ENCODE measurements around the gene CPNE4. TPM values are rescaled to one million over a fixed set of nuclear protein-coding genes. Genes with fewer than 3 reads are reported as not detected.

Gene CPNE4
- total RNA-seq, 1 experiment from 2014 or later = 1.9 TPM

DNA sequence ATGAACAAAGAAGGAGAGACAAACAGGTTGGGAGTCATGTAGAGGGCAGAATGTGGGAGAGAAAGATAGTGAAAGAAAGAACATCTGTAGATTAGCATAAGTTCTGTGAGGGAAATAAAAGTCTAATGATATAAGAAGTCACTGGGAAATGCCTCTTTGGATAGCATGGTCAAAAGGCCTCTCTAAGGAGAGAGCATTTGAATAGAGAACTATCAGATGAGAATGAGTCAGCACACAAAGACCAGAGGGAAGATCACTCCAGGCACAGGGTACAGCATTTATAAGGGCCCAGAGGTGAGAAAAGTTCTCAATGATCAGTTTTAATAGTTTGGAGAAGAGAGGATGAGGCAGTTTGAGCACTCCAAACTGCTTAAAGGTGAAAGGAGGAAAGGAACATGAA lies 7.9 kb upstream of the CPNE4 start:
- H3K27ac Mint-ChIP-seq = no peak overlapping the region
- no peak overlapping the region for H3K27ac ChIP-seq (ENCODE audit: insufficient read length, low read depth, low read length)
- H3T11ph ChIP-seq (ENCODE audit: low read length) = no peak overlapping the region
- H3K36me3 Mint-ChIP-seq (ENCODE audit: insufficient read depth in 1 of 3, low read depth in 3 of 3) = no peaks in the 10 kb centered on the region
- H2AFZ ChIP-seq (ENCODE audit: low read length) = no peak overlapping the region
- H2BK15ac ChIP-seq (ENCODE audit: low read depth, low read length) = no peak overlapping the region
- no peak overlapping the region for H3K18ac ChIP-seq (ENCODE audit: insufficient read length, low read depth, low read length)
- H3K4me3 Mint-ChIP-seq = no peak overlapping the region
- H4K5ac ChIP-seq (ENCODE audit: insufficient read length, low read depth, low read length) = no peak overlapping the region
- no peak overlapping the region for H3K4ac ChIP-seq (ENCODE audit: low read depth, low read length)
- no peak overlapping the region for H3K9ac ChIP-seq (ENCODE audit: extremely low read depth, insufficient read length, low read length)
- H2AK5ac ChIP-seq (ENCODE audit: insufficient read length, low read length) = no peak overlapping the region
- no peak overlapping the region for H3K4me2 ChIP-seq (ENCODE audit: insufficient read depth, insufficient read length, low read length)
- no peak overlapping the region for H2BK5ac ChIP-seq (ENCODE audit: insufficient read length, low read length)
- no peaks in the 10 kb centered on the region for H3K9me3 ChIP-seq (ENCODE audit: control insufficient read depth, low read depth, low read length)
- H3K14ac ChIP-seq (ENCODE audit: insufficient read depth, low read length) = no peak overlapping the region
- H3K23ac ChIP-seq (ENCODE audit: insufficient read length, low read depth, low read length) = no peak overlapping the region
- no peaks in the 10 kb centered on the region for H4K20me1 ChIP-seq (ENCODE audit: control insufficient read depth, insufficient read depth, insufficient read length)
- no peaks in the 10 kb centered on the region for H3K4me1 Mint-ChIP-seq
- TF ChIP-seq, protein P1, sequence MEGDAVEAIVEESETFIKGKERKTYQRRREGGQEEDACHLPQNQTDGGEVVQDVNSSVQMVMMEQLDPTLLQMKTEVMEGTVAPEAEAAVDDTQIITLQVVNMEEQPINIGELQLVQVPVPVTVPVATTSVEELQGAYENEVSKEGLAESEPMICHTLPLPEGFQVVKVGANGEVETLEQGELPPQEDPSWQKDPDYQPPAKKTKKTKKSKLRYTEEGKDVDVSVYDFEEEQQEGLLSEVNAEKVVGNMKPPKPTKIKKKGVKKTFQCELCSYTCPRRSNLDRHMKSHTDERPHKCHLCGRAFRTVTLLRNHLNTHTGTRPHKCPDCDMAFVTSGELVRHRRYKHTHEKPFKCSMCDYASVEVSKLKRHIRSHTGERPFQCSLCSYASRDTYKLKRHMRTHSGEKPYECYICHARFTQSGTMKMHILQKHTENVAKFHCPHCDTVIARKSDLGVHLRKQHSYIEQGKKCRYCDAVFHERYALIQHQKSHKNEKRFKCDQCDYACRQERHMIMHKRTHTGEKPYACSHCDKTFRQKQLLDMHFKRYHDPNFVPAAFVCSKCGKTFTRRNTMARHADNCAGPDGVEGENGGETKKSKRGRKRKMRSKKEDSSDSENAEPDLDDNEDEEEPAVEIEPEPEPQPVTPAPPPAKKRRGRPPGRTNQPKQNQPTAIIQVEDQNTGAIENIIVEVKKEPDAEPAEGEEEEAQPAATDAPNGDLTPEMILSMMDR (conservative IDR thresholded peaks at IDR 0.05) = no peak
- H2BK120ac ChIP-seq (ENCODE audit: low read depth, low read length, poor library complexity, severe bottlenecking) = no peak overlapping the region
- H3K23me2 ChIP-seq (ENCODE audit: insufficient read length, low read depth, low read length, poor library complexity, severe bottlenecking) = no peaks in the 10 kb centered on the region
- no peak for DNase-seq
- H3K79me1 ChIP-seq (ENCODE audit: insufficient read depth, low read depth, low read length, poor library complexity, severe bottlenecking) = no peaks in the 10 kb centered on the region
- no peak overlapping the region for H3K56ac ChIP-seq (ENCODE audit: insufficient read length, low read depth, low read length)
- H2BK12ac ChIP-seq (ENCODE audit: insufficient read length, low read depth, low read length) = no peak overlapping the region
- H3K27me3 ChIP-seq (ENCODE audit: insufficient read depth, low read length) = no peaks in the 10 kb centered on the region
- no peak overlapping the region for H4K91ac ChIP-seq (ENCODE audit: insufficient read length, low read depth, low read length)
- H4K8ac ChIP-seq (replicated peaks; ENCODE audit: insufficient read length, low read depth, low read length) = no peak overlapping the region
- no peaks in the 10 kb centered on the region for H3K4me1 ChIP-seq (ENCODE audit: insufficient read depth, low read length)
- H2BK20ac ChIP-seq (ENCODE audit: low read depth, low read length, poor library complexity, severe bottlenecking) = no peak overlapping the region
- H3K9me3 Mint-ChIP-seq = peaks cover 0 to 4% of the 10 kb centered on the region in 2 experiments; a peak in 1 of 5 replicates
- peaks cover under 1% of the 10 kb centered on the region for H3K27me3 Mint-ChIP-seq (ENCODE audit: low read depth)
- H3K79me2 ChIP-seq (ENCODE audit: insufficient read depth, low read length) = no peaks in the 10 kb centered on the region
